Gastroesophageal sphincter (tissue), 3 donors: Measurements from ENCODE around the gene ISYNA1.

ENCODE experiments used
- CTCF ChIP-seq, 4 experiments: fragments of 200-600 bp in 2 of 4; fragments of 450-650 bp in 2 of 4; sonication (generic) in 1 of 4; IDR thresholded peaks; one replicate each; pipeline ENCODE4 v1.5.1; 2017 to 2019; ENCODE audit warnings: antibody characterized with exemption in 4 of 4, mild to moderate bottlenecking in 2 of 4, moderate library complexity in 2 of 4
- EP300 ChIP-seq: sonication (generic); formaldehyde crosslinking; IDR thresholded peaks from one replicate; pipeline ENCODE4 v1.6.1; 2017; ENCODE audit warnings: antibody characterized with exemption, mild to moderate bottlenecking
- POLR2A ChIP-seq, 2 donors: fragments of 450-650 bp; IDR thresholded peaks; one replicate each; pipeline ENCODE4 v1.6.1; 2017; ENCODE audit warnings: antibody characterized with exemption in 2 of 2, mild to moderate bottlenecking in 2 of 2, moderate library complexity in 1 of 2
- POLR2AphosphoS5 ChIP-seq: sonication (generic); formaldehyde crosslinking; IDR thresholded peaks from one replicate; pipeline ENCODE4 v1.6.1; 2017; ENCODE audit warnings: antibody characterized with exemption

- no peak for TF ChIP-seq POLR2A (IDR thresholded peaks at IDR 0.05)
- TF ChIP-seq CTCF (IDR thresholded peaks at IDR 0.05): peak in 3 of 4 experiments; percentile 31 to 46 (median 45)
- TF ChIP-seq EP300: no peak
- TF ChIP-seq POLR2AphosphoS5: no peak
Measured at GRCh38 chr19:18425515-18426415, 12.2 kb downstream of the ISYNA1 start.
